T-helper 2 cell (primary cell): ENCODE data around the gene RHOT2.
"Not testable (repeated sequence)": the region's sequence is repeated elsewhere in the genome, so short reads cannot be mapped to it uniquely, and the experiment has no call there.

ENCODE experiments used
- DNase-seq, 5 experiments: peaks; one replicate each; pipeline versions ENCODE4 v3.0.0 to v3.0.0-alpha.2; 2012 to 2022

Gene RHOT2

DNA sequence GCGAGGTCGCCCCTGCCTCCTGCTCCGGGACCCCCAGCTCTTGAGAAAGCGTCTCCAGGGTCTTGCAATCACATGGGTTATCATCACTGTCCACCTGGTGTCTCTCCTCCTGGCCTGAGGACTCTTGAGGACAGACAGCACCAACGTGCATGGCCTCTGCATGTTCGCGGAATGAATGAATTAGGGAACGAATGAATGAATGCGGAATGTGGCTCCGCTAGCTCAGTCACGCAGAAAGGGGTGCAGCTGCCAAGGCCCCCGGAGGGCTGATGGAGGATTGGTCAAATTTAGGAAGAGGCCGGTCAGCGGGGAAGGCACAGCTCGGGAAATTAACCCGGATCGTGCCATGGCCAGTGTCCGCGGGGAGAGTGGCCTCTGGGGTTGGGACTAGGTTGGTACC lies 34.4 kb downstream of the RHOT2 start:
- no peak for DNase-seq

DNA sequence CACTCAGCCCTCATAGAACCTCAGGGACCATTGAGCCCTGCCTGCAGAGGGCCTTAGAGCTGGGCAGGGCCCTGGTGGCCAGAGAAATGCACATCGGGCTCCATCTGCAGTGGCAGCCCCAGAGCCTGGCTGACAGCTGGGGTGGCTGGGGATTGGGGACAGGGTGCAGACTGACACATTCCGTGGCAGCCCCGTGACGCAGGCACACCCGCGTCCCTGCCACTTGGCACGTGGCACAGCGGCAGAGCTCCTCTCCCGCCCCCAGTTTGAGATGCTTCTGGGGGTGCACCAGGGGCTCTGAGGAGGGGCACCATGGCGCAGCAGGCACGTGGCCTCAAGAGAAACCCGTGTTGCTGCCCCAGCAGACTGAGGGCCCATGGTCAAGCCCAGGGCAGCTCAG lies 35.5 kb downstream of the RHOT2 start:
- DNase-seq = no peak

DNA sequence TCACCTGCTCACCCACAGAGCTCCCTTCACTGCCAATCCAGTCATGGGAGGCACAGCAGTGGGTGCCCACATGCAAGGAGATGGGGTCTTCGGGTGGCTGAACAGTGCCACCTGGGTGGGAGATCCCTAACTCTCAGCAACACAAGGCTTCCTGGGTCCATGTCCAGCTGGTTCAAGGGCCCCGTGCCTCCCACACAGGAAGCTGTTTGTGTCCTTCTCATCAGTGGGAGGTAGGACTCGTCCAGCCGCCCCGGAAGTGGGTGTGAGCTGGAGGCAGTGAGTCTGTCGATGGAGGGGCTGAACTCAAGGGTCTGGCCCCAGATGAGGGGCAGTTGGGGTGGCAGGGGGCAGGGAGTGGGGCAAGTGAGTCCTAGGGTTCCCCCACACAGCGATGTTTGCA lies 36.1 kb downstream of the RHOT2 start:
- DNase-seq = no peak

DNA sequence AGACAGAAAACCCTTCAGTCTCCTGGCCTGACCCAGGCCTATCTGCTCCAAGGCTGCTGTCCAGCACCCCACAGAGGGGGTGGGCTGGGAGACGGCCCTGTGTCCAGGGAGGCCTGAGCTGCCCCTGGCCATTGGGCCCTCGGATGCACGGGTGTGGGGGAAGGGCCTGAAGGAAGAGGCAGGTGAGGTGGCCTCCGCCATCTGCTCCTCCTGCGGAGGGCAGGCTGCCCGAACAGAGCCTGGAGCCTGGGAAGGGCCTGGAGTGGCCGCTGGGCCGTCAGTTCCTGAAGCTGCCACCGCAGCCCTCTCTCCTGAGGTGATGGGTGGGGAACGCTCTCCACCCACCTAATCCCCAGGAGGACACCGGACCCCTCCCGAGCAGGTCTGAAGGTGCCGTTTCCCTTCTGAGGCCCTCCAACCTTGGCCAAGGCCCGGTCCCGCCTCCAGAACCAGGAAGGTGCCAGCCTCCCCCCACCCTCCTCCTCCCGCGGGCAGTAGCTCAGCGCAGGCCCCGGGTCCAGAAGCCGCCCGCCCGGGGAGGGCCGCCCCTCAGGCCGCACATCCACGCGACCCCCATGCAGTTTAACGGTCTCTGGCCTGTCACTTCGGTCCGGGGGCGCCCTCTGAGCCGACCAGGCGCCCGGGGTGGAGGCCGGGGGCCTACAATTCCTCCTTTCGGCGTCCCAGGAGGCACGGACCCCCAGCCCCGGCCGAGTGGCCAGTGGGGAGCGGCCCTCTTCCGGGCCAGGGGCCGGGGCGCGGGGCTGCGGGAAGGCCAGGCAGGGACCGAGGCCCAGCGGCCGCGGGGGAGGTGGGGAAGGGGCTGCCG lies 36.8 kb downstream of the RHOT2 start:
- no peak for DNase-seq

DNA sequence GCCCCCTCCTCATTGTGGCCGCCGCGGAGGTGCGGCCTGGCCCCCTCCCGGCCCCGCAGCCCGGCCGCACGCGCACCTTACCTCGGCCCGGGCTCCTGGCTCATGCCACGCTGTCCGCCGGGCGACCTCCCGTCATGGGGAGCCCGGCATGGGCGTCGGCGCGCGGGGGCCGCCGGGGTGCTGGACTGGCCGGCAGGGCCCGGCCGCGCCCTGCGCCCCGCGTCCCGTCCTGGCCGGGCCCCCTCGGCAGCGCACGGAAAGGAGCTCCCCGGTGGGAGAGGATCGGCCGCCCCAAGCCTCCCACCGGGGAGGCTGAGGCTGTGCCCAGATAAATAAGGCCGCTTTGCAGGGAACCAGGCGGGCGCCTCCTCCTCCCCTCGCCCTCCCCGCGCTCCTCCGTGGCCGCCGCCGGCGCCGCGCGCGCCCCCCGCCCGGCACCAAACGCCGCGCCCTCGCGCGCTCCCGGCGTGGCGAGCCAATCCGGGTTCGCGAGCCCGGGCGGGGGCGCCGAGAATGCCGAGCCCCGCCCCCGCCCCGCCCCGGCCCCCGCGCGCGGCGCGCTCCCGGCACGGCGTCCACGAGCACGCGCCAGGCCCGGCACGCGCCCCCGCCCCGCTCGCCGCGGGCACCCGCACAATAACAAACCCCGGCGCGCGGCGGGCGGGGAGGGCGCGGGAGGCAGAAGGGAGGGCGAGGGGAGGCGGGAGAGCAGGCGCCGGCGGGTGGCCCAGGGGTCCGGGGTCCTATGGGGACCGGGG lies 37.7 kb downstream of the RHOT2 start, which contains the start of gene FBXL16:
FBXL16 (minus strand) TSS at position 371 of the 758 bp plus-strand sequence. CDS start 8,396 bp downstream, outside the sequence.
- DNase-seq = no peak

DNA sequence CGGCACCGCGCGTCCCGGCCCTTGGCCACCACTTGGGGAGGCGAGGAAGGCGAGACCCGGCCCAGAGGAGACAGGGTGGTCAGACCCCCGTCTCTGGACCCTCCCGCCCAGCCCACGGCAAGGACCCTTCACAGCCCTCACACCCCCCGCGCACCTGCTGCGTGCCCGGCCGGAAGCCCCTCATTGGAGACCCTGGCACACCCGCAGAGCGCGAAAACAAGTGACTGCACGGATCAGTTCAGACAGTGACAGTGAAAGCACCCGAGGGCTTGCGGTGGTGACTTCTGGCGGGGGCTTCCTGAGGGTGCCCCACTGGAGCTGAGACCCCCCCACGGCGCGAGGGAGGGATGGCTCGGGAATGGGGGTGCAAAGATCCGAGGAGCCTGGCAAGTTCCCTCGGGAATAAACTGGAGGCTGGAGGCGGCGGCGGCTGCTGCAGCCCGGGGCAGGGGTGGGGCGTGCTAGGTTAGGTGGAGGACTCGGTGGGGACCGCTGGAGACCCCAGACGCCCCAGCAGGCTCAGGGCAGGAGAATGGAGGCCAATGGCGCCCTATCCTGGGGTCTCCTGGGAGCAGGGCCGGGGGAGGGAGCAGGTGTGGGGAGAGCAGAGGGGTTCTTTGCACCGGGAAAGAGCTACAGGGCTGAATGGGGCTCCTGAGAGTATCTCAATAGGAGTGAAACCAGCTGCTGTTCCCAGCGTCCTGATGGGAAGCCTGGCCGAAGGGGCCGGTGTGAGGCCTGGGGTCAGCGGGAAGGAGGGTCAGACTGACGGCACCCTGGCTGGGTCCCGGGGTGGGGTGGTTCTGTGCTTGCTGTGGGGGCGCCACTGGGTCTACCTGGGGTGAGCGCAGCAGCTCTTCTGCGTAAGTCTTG lies 38.5 kb downstream of the RHOT2 start:
- no peak for DNase-seq

DNA sequence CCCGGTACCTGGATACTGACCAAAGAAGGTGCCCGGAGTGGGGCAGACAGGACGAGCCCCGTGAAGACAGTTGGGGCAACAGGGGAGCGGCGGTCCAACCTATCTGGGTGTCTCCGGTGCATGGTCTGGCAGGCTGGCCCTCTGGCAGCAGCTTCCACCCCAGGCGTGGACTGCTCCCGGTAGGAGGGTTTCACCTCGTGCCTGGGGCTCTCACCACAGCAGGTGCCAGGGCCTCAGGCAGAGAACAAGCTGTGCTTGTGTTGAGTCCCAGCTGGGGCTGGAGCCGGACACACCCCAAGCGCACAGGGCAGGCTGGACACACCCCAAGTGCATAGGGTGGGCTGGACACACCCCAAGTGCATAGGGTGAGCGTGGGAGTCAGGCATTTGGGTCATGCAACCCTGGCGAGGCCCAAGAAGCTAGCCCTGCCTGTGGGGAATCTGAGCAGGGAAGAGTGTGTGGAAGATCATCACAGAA lies 39.2 kb downstream of the RHOT2 start:
- DNase-seq = no peak

DNA sequence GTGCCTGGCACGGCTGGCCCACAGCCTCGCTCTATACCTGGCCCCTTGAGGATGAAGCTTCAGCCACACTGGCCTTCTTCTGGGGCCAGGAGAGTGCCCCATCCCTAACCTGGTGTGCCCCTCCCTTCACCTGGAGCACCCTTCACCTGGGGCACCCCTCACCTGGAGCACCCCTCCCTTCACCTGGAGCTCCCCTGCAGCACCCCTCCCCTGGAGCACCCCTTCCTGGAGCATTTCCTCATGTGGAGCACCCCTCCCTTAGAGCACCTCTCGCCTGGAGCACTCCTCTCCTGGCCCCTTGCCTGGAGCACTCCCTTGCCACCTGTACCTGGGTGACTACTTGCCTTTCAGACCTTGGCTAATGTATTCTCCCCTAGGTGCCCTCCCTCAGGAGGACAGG lies 40.1 kb downstream of the RHOT2 start:
- DNase-seq = no peak

DNA sequence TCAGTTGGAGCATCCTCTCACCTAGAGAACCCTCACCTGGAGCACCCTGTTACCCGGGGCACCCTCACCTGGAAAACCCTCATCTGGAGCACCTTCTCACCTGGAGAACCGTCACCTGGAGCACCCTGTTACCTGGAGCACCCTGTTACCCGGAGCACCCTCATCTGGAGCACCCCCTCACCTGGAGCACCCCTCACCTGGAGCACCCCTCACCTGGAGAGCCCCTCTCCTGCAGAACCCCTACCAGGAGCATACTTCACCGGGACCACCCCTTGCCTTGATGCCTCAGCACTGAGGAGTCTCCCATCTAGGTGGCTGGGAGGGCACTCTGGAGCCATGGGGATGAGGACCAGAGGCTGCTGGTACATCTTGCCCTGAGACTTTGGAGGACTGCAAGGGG lies 41.0 kb downstream of the RHOT2 start:
- no peak for DNase-seq

DNA sequence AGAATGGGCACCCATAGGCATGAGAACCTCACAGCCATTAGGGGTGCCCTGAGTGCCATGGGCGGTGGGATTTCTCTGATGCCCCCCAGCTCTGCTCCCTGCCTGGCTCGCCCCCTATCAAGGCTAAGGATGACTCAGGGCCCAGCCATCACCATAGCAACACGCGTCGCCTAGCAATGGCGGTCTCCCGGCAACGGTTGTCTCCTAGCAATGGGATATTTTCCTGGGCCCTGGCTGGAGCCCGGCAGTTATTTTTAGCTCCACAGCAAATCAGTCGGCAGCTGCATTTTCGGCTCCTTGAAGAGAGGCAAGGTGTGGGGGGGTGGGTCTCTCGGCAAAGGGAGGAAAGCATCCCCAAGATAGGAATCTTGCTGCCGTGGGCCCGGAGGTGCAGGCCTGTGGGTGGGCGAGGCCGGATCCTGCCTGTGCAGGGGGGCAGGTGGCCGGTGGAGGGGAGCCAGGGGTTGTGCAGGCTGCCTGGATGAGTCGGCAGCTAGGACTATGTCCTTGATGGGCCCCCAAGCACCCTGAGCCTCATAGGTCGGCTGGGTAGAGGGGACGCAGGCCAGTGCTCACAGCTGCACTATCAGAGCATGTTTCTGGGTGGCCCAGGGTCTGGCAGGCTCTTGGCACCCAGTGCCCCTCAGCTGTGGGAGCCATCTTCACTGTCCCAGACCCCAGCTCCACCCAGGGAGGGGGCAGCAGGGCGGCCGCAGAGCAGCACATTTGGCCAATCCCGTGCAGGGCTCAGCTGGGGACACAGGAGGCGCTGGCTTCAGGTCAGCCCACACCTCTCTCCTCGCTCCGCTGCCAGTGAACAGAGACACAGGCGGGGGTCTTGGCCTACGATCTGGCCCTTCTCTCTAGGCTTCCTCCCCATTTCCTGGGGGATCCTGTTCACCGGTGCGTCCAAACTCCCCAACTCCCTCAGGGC lies 41.9 kb downstream of the RHOT2 start:
- DNase-seq = no peak

DNA sequence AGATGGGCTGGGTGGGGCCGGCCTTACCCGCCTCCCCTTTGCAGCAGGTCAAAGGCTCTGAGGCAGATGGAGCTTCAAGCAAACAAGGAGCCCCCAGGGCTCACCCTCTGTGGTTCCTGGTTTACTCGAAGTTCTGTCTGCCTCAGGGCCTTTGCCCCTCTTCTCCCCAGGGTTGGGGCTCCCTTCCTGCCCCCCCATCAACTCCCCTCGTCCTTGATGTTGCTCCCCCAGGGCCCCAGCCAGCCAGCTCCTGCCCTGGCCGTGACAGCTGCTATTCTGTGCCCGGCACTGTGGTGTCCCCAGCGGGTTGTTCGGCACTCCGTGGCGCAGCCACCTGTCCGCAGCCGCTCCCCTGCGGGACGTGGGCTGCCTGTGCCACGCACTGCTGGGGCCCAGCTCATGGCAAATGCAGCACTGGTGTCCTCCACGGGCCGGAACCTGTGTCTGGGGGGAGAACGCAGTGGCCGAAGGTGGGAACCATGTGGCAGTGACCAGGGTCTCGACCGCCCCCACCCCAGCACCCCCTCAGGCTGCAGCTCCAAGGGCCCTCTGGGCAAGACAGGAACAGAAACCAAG lies 42.7 kb downstream of the RHOT2 start:
- DNase-seq = no peak

DNA sequence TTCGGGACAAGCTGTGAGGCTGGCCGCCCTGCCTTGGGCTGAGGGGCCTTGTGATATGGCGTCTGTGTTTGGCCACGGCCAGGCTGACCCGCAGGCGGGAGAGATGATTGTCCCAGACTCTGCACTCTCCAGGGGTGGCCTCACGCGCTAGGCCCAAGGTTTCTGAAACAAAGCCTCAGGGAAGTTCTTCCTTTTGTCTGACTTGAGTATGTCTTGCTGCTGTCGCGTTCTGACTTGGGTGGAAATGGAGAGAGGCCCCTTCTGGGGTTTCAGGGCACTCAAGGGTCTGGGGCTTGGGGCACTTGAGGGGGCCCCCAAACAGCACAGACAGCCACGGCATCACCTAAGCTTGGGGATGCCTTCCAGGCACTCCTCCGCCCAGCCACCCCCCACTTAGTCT lies 43.2 kb downstream of the RHOT2 start:
- no peak for DNase-seq

DNA sequence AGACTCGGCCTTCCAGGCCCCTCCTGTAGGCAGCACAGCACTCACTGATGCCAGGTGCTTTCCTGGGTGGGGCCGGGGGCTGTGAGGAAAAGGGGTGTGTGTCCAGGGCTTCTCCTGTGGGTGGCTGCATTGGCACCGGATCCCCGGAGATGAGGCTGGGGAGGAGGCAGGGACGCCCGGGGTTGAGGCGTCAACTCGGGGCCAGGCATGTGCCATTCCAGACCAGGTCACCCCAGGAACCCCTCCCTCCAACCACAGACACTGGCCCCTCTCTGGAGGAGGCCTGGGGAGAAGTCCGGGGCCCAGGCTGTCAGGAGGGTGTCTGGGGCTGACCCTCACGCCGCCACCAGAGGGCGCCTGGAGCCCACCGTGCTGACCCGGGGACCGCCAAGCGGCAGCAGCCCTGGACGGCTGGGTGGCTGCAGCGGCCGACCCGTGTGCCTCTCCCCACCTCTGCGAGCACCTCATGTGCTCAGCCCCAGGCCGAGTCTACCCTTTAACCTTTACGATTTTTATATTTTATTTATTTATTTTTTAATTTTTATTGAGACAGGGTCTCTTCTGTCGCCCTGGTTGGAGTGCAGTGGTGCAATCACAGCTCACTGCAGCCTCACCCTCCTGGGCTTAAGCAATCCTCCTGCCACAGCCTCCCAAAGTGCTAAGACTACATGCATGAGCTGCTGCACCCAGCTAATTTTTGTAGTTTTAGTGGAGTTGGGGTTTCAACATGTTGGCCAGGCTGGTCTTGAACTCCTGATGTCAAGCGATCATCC lies 43.8 kb downstream of the RHOT2 start:
- DNase-seq = peak; percentile 59 to 71 (median 68)

DNA sequence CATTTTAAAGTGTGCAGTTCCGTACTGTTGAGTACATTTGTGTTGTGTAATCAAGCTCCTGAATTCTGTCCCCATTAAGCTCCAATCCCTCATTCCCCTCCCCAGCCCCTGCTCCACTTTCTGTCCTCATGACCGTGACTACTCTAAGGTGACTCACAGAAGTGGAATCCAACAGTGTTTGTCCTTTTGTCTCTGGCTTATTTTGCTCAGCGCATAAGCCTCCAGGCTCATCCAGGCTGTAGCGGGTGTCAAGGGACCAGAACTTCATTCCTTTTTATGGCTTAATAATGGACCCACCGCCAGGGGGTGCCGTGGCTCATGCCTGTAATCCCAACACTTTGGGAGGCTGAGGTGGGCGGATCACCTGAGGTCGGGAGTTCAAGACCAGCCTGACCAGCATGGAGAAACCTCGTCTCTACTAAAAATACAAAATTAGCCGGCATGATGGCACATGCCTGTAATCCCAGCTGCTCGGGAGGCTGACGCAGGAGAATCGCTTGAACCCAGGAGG lies 44.9 kb downstream of the RHOT2 start:
- DNase-seq = not testable (repeated sequence)

DNA sequence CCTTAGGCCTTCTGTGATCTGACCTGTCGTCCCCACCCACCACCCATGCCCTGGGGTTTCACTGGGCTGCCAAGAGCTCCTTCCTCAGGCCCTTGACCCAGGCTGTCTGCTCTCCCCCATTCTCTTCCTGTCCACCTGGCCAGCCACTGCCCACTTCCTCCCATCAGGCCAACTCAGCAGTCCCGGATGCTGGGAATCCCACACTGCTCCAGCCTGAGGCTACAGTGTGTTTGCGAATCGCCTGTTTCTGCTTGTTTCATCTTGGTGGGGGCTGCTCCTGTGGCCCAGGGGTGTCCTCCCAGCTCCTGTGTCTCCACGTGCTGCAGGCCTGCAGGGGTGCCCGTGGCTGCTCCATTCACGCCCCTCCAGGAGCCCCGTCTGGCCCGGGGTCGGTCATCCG lies 46.1 kb downstream of the RHOT2 start:
- no peak for DNase-seq

DNA sequence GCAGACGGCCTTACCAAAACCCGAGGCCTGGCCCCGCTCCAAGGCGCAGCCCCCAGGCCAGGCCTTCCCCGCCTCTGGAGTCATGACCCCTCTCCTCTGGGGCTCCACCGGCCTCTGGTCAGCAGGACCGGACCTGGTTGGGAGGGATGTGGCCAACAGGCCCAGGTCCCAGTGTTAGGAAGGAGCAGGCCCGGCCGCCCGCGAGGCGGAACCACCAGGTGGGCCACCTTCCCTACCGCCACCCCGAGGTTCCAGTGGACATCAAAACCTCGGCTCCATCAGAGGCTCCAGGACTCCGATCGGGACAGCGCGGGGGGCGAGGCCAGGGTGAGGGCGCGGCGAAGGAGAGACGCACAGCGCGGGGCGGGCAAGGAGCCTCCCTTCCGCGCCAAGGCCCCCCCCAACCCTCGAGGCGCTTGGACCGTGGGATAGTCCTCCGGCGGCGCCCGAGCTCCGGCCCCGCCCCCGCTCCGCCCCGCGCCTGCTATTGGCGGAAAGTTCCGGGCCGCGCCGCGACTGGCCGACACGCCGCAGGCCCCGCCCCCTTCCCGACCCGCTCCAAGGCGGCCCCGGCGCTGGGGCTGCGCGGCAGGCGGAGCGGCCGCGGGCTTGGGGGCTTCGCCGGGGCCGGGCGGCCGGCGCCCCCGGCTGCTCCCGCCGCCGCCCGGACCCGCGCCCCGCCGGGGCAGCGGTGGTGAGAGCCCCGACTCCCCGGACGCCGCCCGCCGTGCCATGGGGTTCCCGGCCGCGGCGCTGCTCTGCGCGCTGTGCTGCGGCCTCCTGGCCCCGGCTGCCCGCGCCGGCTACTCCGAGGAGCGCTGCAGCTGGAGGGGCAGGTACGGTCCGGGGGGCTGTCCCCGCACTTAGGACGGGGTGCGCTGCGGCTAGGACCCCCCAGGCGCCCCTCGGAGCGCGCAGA lies 46.9 kb downstream of the RHOT2 start, which contains the start of gene METRN:
METRN (plus strand) TSS at position 561 of the 919 bp plus-strand sequence; CDS start at position 733, 172 bp downstream.
- DNase-seq = peak; percentile 77 to 87 (median 84)

DNA sequence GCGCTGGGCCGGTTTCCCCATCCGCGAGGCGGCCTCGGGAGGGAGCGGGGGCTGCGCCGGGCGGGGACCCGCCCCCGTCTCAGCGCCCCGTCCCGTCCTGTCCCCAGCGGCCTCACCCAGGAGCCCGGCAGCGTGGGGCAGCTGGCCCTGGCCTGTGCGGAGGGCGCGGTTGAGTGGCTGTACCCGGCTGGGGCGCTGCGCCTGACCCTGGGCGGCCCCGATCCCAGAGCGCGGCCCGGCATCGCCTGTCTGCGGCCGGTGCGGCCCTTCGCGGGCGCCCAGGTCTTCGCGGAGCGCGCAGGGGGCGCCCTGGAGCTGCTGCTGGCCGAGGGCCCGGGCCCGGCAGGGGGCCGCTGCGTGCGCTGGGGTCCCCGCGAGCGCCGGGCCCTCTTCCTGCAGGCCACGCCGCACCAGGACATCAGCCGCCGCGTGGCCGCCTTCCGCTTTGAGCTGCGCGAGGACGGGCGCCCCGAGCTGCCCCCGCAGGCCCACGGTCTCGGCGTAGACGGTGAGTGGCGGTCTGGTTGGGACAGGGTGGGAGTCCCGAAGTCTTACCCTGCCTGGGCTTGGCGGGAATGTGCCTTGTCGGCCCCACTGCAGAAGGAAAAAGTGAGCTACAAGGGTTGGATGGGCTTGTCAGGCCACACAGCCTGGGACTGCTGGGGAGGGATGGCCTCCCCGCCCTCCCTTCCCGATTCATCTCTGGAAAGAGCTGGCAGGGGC lies 47.7 kb downstream of the RHOT2 start:
- DNase-seq = no peak

DNA sequence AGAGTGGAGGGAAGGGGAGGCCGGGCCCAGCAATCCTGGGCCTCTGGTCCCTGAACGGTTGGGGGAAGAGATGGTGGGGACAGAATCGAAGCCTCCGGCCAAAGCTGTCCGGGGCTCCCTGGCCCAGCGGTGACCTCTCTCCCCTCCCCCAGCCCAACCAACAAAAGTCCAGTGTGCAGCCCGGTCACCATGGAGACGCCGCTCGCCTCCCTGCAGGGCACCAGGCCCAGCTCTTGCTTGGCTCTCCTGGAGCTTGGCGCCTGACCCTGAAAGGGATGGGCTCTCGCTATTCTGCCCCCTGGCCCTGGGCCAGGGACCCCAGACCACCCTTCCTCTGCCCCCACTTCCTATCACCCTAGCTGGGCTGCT lies 48.3 kb downstream of the RHOT2 start:
- DNase-seq = no peak
